WTC11 (cell line): Measurements from ENCODE around the gene MTPN.

Experiments used
- CREB1 ChIP-seq: sonication (generic); formaldehyde crosslinking; IDR thresholded peaks from 2 replicates; pipeline ENCODE4 v1.8.0; 2023; ENCODE audit warnings: mild to moderate bottlenecking, missing genetic modification reagents
- CREM ChIP-seq: sonication (generic); formaldehyde crosslinking; IDR thresholded peaks from 2 replicates; pipeline ENCODE4 v1.8.1; 2022; ENCODE audit warnings: mild to moderate bottlenecking, missing genetic modification reagents, moderate library complexity
- ETV6 ChIP-seq: sonication (generic); formaldehyde crosslinking; IDR thresholded peaks from 2 replicates; pipeline ENCODE4 v1.8.1; 2022; ENCODE audit warnings: mild to moderate bottlenecking, missing genetic modification reagents
- JAZF1 ChIP-seq: fragments of 250-450 bp; sonication (Bioruptor Pico); IDR thresholded peaks from 2 replicates; pipeline ENCODE4 v1.9.0; 2021; ENCODE audit warnings: moderate library complexity, mild to moderate bottlenecking, inconsistent platforms
- SP1 ChIP-seq: sonication (generic); formaldehyde crosslinking; conservative IDR thresholded peaks from 2 replicates; pipeline ENCODE4 v1.8.1; 2022; ENCODE audit warnings: missing genetic modification reagents
- TEAD4 ChIP-seq: sonication (generic); formaldehyde crosslinking; IDR thresholded peaks from 2 replicates; pipeline ENCODE4 v1.8.0; 2022; ENCODE audit warnings: mild to moderate bottlenecking, missing genetic modification reagents
- ZNF121 ChIP-seq: sonication (generic); formaldehyde crosslinking; IDR thresholded peaks from 2 replicates; pipeline ENCODE4 v1.8.0; 2023; ENCODE audit warnings: missing genetic modification reagents
- TF ChIP-seq, protein P1 (sequence below): fragments of 200-600 bp; IDR thresholded peaks from 2 replicates; pipeline ENCODE4 v1.8.0; 2022; ENCODE audit warnings: antibody characterized with exemption
- TF ChIP-seq, protein P2 (sequence below): sonication (generic); formaldehyde crosslinking; conservative IDR thresholded peaks from 2 replicates; pipeline ENCODE4 v1.8.1; 2022; ENCODE audit warnings: mild to moderate bottlenecking, missing genetic modification reagents

- TF ChIP-seq JAZF1 (CRISPR knock-in tag) (no peak), CREB1 (CRISPR knock-in tag) (no peak), SP1 (no peak), ZNF121 (CRISPR knock-in tag) (no peak), TEAD4 (CRISPR knock-in tag) (no peak), ETV6 (no peak), CREM (CRISPR knock-in tag) (no peak)
- TF ChIP-seq, protein P1, sequence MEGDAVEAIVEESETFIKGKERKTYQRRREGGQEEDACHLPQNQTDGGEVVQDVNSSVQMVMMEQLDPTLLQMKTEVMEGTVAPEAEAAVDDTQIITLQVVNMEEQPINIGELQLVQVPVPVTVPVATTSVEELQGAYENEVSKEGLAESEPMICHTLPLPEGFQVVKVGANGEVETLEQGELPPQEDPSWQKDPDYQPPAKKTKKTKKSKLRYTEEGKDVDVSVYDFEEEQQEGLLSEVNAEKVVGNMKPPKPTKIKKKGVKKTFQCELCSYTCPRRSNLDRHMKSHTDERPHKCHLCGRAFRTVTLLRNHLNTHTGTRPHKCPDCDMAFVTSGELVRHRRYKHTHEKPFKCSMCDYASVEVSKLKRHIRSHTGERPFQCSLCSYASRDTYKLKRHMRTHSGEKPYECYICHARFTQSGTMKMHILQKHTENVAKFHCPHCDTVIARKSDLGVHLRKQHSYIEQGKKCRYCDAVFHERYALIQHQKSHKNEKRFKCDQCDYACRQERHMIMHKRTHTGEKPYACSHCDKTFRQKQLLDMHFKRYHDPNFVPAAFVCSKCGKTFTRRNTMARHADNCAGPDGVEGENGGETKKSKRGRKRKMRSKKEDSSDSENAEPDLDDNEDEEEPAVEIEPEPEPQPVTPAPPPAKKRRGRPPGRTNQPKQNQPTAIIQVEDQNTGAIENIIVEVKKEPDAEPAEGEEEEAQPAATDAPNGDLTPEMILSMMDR, result no peak
- TF ChIP-seq, protein P2, sequence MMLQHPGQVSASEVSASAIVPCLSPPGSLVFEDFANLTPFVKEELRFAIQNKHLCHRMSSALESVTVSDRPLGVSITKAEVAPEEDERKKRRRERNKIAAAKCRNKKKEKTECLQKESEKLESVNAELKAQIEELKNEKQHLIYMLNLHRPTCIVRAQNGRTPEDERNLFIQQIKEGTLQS, result no peak
Measured at GRCh38 chr7:136023134-136023869, 46.1 kb upstream of the MTPN start.
